A549 (cell line): ENCODE measurements around the gene BCR.

ENCODE experiments used
- CTCF ChIP-seq: fragments of >200 bp; sonication (Bioruptor Twin); formaldehyde crosslinking; IDR thresholded peaks from 3 replicates; pipeline ENCODE4 v1.5.1; 2016
- EP300 ChIP-seq, 2 experiments: fragments of >200 bp; sonication (Bioruptor Twin); formaldehyde crosslinking; IDR thresholded peaks; 2 replicates in 1 of 2; 3 replicates in 1 of 2; pipeline ENCODE4 v1.6.1; 2016 to 2017
- HMGXB4 ChIP-seq: fragments of 250-450 bp; sonication (Bioruptor Pico); IDR thresholded peaks from 2 replicates; pipeline ENCODE4 v1.5.0; 2021; ENCODE audit warnings: mild to moderate bottlenecking, moderate library complexity, borderline replicate concordance
- JUNB ChIP-seq: fragments of >200 bp; sonication (Bioruptor Twin); formaldehyde crosslinking; IDR thresholded peaks from 2 replicates; pipeline ENCODE4 v1.6.1; 2016
- KDM1A ChIP-seq: fragments of 200-600 bp; sonication (generic); IDR thresholded peaks from 2 replicates; pipeline ENCODE4 v1.6.1; 2016; ENCODE audit warnings: low read depth, mild to moderate bottlenecking
- MYC ChIP-seq: IDR thresholded peaks from 2 replicates; pipeline ENCODE4 v1.6.1; 2012; ENCODE audit warnings: mild to moderate bottlenecking, inconsistent platforms, low read length, improper control_type of control experiment, borderline replicate concordance
- POLR2A ChIP-seq: IDR thresholded peaks from 2 replicates; pipeline ENCODE4 v1.6.1; 2012; ENCODE audit warnings: mild to moderate bottlenecking, low read length
- RCOR1 ChIP-seq: fragments of 150-350 bp; IDR thresholded peaks from 2 replicates; pipeline ENCODE4 v1.6.1; 2014; ENCODE audit warnings: antibody characterized with exemption, low read length, low read depth
- REST ChIP-seq: fragments of 200-600 bp; sonication (generic); IDR thresholded peaks from 2 replicates; pipeline ENCODE4 v1.6.1; 2016; ENCODE audit warnings: antibody characterized with exemption, mild to moderate bottlenecking, moderate library complexity
- SREBF2 ChIP-seq: fragments of 450-650 bp; IDR thresholded peaks from 2 replicates; pipeline ENCODE4 v1.6.1; 2014; ENCODE audit warnings: mild to moderate bottlenecking, moderate library complexity
- TFCP2L1 ChIP-seq: fragments of 250-450 bp; sonication (Bioruptor Pico); IDR thresholded peaks from 2 replicates; pipeline ENCODE4 v1.5.0; 2021; ENCODE audit warnings: mild to moderate bottlenecking

GRCh38 chr22:23155831-23156230, 24.5 kb upstream of the BCR start:
- TF ChIP-seq POLR2A, result no peak
- TF ChIP-seq CTCF, result no peak
- TF ChIP-seq HMGXB4 (CRISPR knock-in tag), result no peak
- TF ChIP-seq REST, result no peak
- no peak for TF ChIP-seq SREBF2
- TF ChIP-seq EP300 (IDR thresholded peaks at IDR 0.05), result no peak
- no peak for TF ChIP-seq TFCP2L1 (CRISPR knock-in tag)
- TF ChIP-seq RCOR1, result no peak
- no peak for TF ChIP-seq KDM1A
- TF ChIP-seq JUNB, result no peak
- TF ChIP-seq MYC, result no peak
